Gastrocnemius medialis (tissue), 4 donors: ENCODE data around the gene TCHHL1.

Experiments
- POLR2A ChIP-seq, 2 donors: fragments of 450-650 bp; IDR thresholded peaks; one replicate each; pipeline ENCODE4 v1.6.1; 2017; ENCODE audit warnings: antibody characterized with exemption in 2 of 2, mild to moderate bottlenecking in 2 of 2, moderate library complexity in 2 of 2
- TF ChIP-seq, protein P1 (sequence below), 5 experiments: fragments of 450-650 bp in 3 of 5; fragments of 200-600 bp in 2 of 5; sonication (generic) in 2 of 5; IDR thresholded peaks in 4 of 5; conservative IDR thresholded peaks in 1 of 5; 1 replicate in 4 of 5; 2 replicates in 1 of 5; pipeline ENCODE4 v1.5.1; 2016 to 2019; ENCODE audit warnings: antibody characterized with exemption in 5 of 5, mild to moderate bottlenecking in 3 of 5, moderate library complexity in 3 of 5

DNA sequence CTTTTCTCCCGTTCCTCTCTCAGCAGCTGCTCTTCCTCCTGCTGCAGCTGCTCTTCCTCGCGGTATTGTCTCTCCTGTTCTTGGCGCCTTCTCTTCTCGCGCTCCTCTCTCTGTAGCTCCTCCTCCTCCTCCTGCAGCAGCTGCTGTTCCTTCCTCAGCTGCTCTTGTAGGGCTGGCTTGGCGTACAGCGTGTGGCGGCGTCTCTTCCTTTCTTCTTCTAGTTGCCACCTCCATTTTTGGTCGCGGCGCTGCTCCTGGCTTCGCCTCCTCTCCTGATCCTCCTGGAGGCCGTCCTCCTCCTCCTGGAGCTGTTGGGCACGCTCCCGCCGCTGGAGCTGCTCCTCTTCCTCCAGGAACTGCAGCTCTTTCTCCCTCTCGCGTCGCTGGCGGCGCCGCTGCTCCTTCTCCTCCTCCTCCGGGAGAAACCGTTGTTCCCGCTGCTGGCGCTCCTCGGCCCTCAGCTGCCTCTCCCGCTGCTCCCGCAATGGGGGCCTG is 21.5 kb upstream of the TCHHL1 start:
- TF ChIP-seq, protein P1, sequence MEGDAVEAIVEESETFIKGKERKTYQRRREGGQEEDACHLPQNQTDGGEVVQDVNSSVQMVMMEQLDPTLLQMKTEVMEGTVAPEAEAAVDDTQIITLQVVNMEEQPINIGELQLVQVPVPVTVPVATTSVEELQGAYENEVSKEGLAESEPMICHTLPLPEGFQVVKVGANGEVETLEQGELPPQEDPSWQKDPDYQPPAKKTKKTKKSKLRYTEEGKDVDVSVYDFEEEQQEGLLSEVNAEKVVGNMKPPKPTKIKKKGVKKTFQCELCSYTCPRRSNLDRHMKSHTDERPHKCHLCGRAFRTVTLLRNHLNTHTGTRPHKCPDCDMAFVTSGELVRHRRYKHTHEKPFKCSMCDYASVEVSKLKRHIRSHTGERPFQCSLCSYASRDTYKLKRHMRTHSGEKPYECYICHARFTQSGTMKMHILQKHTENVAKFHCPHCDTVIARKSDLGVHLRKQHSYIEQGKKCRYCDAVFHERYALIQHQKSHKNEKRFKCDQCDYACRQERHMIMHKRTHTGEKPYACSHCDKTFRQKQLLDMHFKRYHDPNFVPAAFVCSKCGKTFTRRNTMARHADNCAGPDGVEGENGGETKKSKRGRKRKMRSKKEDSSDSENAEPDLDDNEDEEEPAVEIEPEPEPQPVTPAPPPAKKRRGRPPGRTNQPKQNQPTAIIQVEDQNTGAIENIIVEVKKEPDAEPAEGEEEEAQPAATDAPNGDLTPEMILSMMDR (IDR thresholded peaks at IDR 0.05 in 4 of 5, conservative IDR thresholded peaks at IDR 0.05 in 1 of 5) = no peak
- TF ChIP-seq POLR2A (IDR thresholded peaks at IDR 0.05) = no peak
